Activated CD4-positive, CD25-positive, alpha-beta regulatory T cell treated with anti-CD3 and anti-CD28 coated beads, Interleukin-2, amount 50 U/mL, for 72 hours (primary cell): ENCODE data around the gene UGT1A8.
"Not testable (repeated sequence)": the region's sequence is repeated elsewhere in the genome, so short reads cannot be mapped to it uniquely, and the experiment has no call there.

Experiments used
- DNase-seq: peaks from one replicate; pipeline ENCODE4 v3.0.0; 2021

UGT1A8 gene

GRCh38 chr2:233643128-233643527 lies 25.7 kb downstream of the UGT1A8 start:
- no peak for DNase-seq

- DNase-seq, result not testable (repeated sequence)
Measured at GRCh38 chr2:233646033-233646432, 28.6 kb downstream of the UGT1A8 start.

GRCh38 chr2:233650981-233651380 lies 33.5 kb downstream of the UGT1A8 start:
- no peak for DNase-seq

GRCh38 chr2:233651430-233651829 lies 34.0 kb downstream of the UGT1A8 start:
- DNase-seq, result no peak

GRCh38 chr2:233654501-233654900 lies 37.1 kb downstream of the UGT1A8 start:
- DNase-seq, result no peak

- DNase-seq, result no peak
Measured at GRCh38 chr2:233655043-233655442, 37.6 kb downstream of the UGT1A8 start.

GRCh38 chr2:233655943-233656342 lies 38.5 kb downstream of the UGT1A8 start:
- DNase-seq, result not testable (repeated sequence)

- DNase-seq, result no peak
Measured at GRCh38 chr2:233656443-233656842, 39.0 kb downstream of the UGT1A8 start.

GRCh38 chr2:233658610-233659009 lies 41.2 kb downstream of the UGT1A8 start:
- no peak for DNase-seq

- no peak for DNase-seq
Measured at GRCh38 chr2:233663911-233664310, 46.5 kb downstream of the UGT1A8 start.

GRCh38 chr2:233668605-233669260 lies 51.3 kb downstream of the UGT1A8 start:
- no peak for DNase-seq

GRCh38 chr2:233671290-233672161 lies 54.1 kb downstream of the UGT1A8 start, which contains the start of gene UGT1A9:
TSS of gene UGT1A9 (plus strand) at chr2:233671898. CDS start at chr2:233671935, 37 bp downstream.
- no peak for DNase-seq

GRCh38 chr2:233672886-233673285 lies 55.5 kb downstream of the UGT1A8 start:
- DNase-seq, result no peak

- no peak for DNase-seq
Measured at GRCh38 chr2:233673896-233674295, 56.5 kb downstream of the UGT1A8 start.

- DNase-seq, result no peak
Measured at GRCh38 chr2:233674314-233674713, 56.9 kb downstream of the UGT1A8 start.

- no peak for DNase-seq
Measured at GRCh38 chr2:233674995-233675394, 57.6 kb downstream of the UGT1A8 start.

- no peak for DNase-seq
Measured at GRCh38 chr2:233676046-233676445, 58.6 kb downstream of the UGT1A8 start.

- DNase-seq, result no peak
Measured at GRCh38 chr2:233679196-233679595, 61.8 kb downstream of the UGT1A8 start.

- no peak for DNase-seq
Measured at GRCh38 chr2:233680361-233681045, 63.1 kb downstream of the UGT1A8 start.

GRCh38 chr2:233681521-233682099 lies 64.2 kb downstream of the UGT1A8 start, which contains the start of gene UGT1A7:
TSS of gene UGT1A7 (plus strand) at chr2:233681901. CDS start at chr2:233681938, 37 bp downstream.
- no peak for DNase-seq

- no peak for DNase-seq
Measured at GRCh38 chr2:233684640-233685039, 67.2 kb downstream of the UGT1A8 start.

- DNase-seq, result no peak
Measured at GRCh38 chr2:233686928-233687327, 69.5 kb downstream of the UGT1A8 start.

GRCh38 chr2:233688341-233688740 lies 70.9 kb downstream of the UGT1A8 start:
- no peak for DNase-seq
